ENCODE data around the gene WSB2. TPM values are rescaled to one million over a fixed set of nuclear protein-coding genes. Genes with fewer than 3 reads are reported as not detected.

Gene WSB2
- total and polyA plus RNA-seq, 2 of the 8 experiments (the other 6 are each of a cell fraction or from before 2014, with no cell fraction given), result 47.5 to 58.2 TPM

- Histone ChIP-seq H3K23ac (ENCODE audit: insufficient read length) (no peak overlapping the region), H2BK15ac (ENCODE audit: low read length) (no peak overlapping the region), H3K79me2 (ENCODE audit: control insufficient read depth in 1 of 2, insufficient read depth in 2 of 2, low read length in 2 of 2) (peaks cover 0 to 33% of the 10 kb centered on the region in 2 experiments; a peak in 2 of 4 replicates), H2BK5ac (ENCODE audit: low read depth, low read length) (no peak overlapping the region), H3K9ac (replicated peaks in 1 of 4; ENCODE audit: extremely low read depth in 1 of 4, low read depth in 3 of 4, low read length in 3 of 4) (no peak overlapping the region), H3K4ac (replicated peaks; ENCODE audit: insufficient read length, low read depth, low read length) (no peak overlapping the region), H4K20me1 (replicated peaks in 1 of 2; ENCODE audit: control insufficient read depth in 1 of 2, insufficient read depth in 2 of 2, low read length in 2 of 2) (peaks cover 4 to 5% of the 10 kb centered on the region in 2 experiments), H2BK120ac (replicated peaks; ENCODE audit: low read depth, low read length) (no peak overlapping the region), H2BK12ac (ENCODE audit: low read depth, low read length) (no peak overlapping the region), H3K27ac (ENCODE audit: low read depth, low read length) (no peak overlapping the region), H3K14ac (ENCODE audit: insufficient read length) (no peak overlapping the region), H3K4me2 (ENCODE audit: insufficient read depth in 1 of 2, low read depth in 2 of 2, low read length in 2 of 2) (no peak overlapping the region), H4K5ac (ENCODE audit: insufficient read length, low read depth, low read length) (no peak overlapping the region), H2BK20ac (ENCODE audit: low read length) (no peak overlapping the region), H4K91ac (replicated peaks; ENCODE audit: insufficient read length, low read length) (no peak overlapping the region), H3K4me3 (ENCODE audit: extremely low read depth in 1 of 4, insufficient read depth in 2 of 4, low read depth in 3 of 4, low read length in 4 of 4) (no peak overlapping the region), H4K8ac (ENCODE audit: extremely low read depth, insufficient read depth, low read length) (no peak overlapping the region), H3K27me3 (replicated peaks in 1 of 4; ENCODE audit: control insufficient read depth in 3 of 4, extremely low read depth in 1 of 4, insufficient read depth in 3 of 4, low read length in 3 of 4) (no peaks in the 10 kb centered on the region), H3K36me3 (ENCODE audit: control insufficient read depth in 2 of 4, insufficient read depth in 4 of 4, low read length in 3 of 4) (peaks cover 2 to 28% (median 16%) of the 10 kb centered on the region in 4 experiments; a peak in 6 of 8 replicates), H3K18ac (ENCODE audit: extremely low read depth, low read length) (no peak overlapping the region), H3K23me2 (ENCODE audit: low read depth, low read length) (no peaks in the 10 kb centered on the region), H3K79me1 (ENCODE audit: low read depth, low read length) (peaks cover 10% of the 10 kb centered on the region), H2AK5ac (ENCODE audit: low read depth, low read length) (no peak overlapping the region), H2AFZ (ENCODE audit: low read length) (no peak overlapping the region), H3K9me3 (ENCODE audit: insufficient read depth in 2 of 2, low read depth in 1 of 2, low read length in 1 of 2) (no peaks in the 10 kb centered on the region), H3K4me1 (replicated peaks in 1 of 4; ENCODE audit: control insufficient read depth in 3 of 4, insufficient read depth in 4 of 4, low read length in 3 of 4) (no peaks in the 10 kb centered on the region; a peak in 1 of 7 replicates), H3K56ac (replicated peaks; ENCODE audit: insufficient read length, low read depth, low read length) (no peak overlapping the region)
- DNase-seq (ENCODE audit: low read depth in 1 of 2, low spot score in 2 of 2) (no peak), FAIRE-seq (no peak)
- CTCF ChIA-PET (ENCODE audit: partially characterized antibody), result interaction anchor here (0.6 to 5.8 kb wide), 5 partner anchors 12 to 659 kb away, joined by 3 to 49 read pairs (median 4); no protein-coding TSS in a partner anchor
- 94% methylated on average over 10 of the region's 10 CpGs; no CpG with 5 or more reads in 1 of the 2 experiments for WGBS, 2 experiments (ENCODE audit: extremely low coverage in 1 of 2, insufficient coverage in 1 of 2, insufficient read length in 1 of 2, insufficient replicate concordance in 2 of 2, low coverage in 1 of 2, low lambda C conversion rate in 2 of 2, missing lambda C conversion rate in 1 of 2)
- POLR2A ChIA-PET (ENCODE audit: partially characterized antibody), result interaction anchor here (1.0 to 3.7 kb wide), 3 partner anchors 8 to 10 kb away, joined by 3 to 16 read pairs (median 6); partner anchors contain the start of gene WSB2
- no peak for TF ChIP-seq RAD21 (IDR thresholded peaks at IDR 0.05 in 1 of 2, conservative IDR thresholded peaks at IDR 0.05 in 1 of 2; ENCODE audit: low read depth in 2 of 2, low read length in 2 of 2)
These were observed 7.7 kb downstream of the WSB2 start for GRCh38 chr12:118053071-118053985.
